ENCODE results near the gene NFXL1.

- TF ChIP-seq TAF1 (IDR thresholded peaks at IDR 0.05; ENCODE audit: low read depth, low read length) (no peak), POLR2A (IDR thresholded peaks at IDR 0.05; ENCODE audit: low read depth, low read length) (no peak), POLR2AphosphoS5 (IDR thresholded peaks at IDR 0.05; ENCODE audit: low read depth, low read length) (no peak)
Observed at GRCh38 chr4:47855350-47855749, 59.0 kb downstream of the NFXL1 start.

Data from GM12891 (cell line).